Esophagus muscularis mucosa (tissue), 4 donors: Measurements from ENCODE around the gene FAM118B.

Experiments used
- CTCF ChIP-seq, 3 experiments: fragments of 200-600 bp in 2 of 3; fragments of 450-650 bp in 1 of 3; sonication (generic) in 2 of 3; IDR thresholded peaks; one replicate each; pipeline ENCODE4 v1.5.1; 2017 to 2019; ENCODE audit warnings: antibody characterized with exemption in 3 of 3, mild to moderate bottlenecking in 2 of 3, moderate library complexity in 1 of 3
- EP300 ChIP-seq: sonication (generic); formaldehyde crosslinking; IDR thresholded peaks from one replicate; pipeline ENCODE4 v1.6.1; 2017; ENCODE audit warnings: antibody characterized with exemption
- POLR2A ChIP-seq: fragments of 450-650 bp; IDR thresholded peaks from one replicate; pipeline ENCODE4 v1.6.1; 2017; ENCODE audit warnings: antibody characterized with exemption, moderate library complexity, mild to moderate bottlenecking, low read depth
- POLR2AphosphoS5 ChIP-seq, 2 donors: sonication (generic); formaldehyde crosslinking; IDR thresholded peaks; one replicate each; pipeline ENCODE4 v1.6.1; 2017; ENCODE audit warnings: antibody characterized with exemption in 2 of 2

GRCh38 chr11:126284829-126285228 is 73.2 kb downstream of the FAM118B start:
- TF ChIP-seq CTCF (IDR thresholded peaks at IDR 0.05) (no peak), POLR2AphosphoS5 (IDR thresholded peaks at IDR 0.05) (no peak), POLR2A (no peak), EP300 (no peak)
